Measurements from ENCODE around the gene SNX4.
"Not testable (repeated sequence)": the region's sequence is repeated elsewhere in the genome, so short reads cannot be mapped to it uniquely, and the experiment has no call there.

DNA sequence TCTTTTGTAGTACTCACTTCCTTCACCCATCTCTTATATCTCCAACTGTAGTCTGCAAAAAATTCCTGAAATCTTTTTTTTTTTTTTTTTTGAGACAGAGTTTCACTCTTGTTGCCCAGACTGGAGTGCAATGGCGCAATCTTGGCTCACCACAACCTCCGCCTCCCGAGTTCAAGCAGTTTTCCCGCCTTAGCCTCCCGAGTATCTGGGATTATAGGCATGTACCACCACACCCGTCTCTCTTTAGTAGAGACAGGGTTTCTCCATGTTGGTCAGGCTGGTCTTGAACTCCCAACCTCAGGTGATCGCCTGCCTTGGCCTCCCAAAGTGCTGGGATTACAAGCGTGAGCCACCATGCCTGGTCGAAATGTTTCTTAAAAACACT is 38.6 kb downstream of the SNX4 start:
- TF ChIP-seq CTCF (IDR thresholded peaks at IDR 0.05; ENCODE audit: poor library complexity, severe bottlenecking); TAF1 (IDR thresholded peaks at IDR 0.05; ENCODE audit: low read depth); EP300 (conservative IDR thresholded peaks at IDR 0.05; ENCODE audit: poor library complexity, severe bottlenecking); EZH2 (IDR thresholded peaks at IDR 0.05; ENCODE audit: borderline replicate concordance, insufficient read depth, low read length, poor library complexity, severe bottlenecking); POLR2AphosphoS5 (IDR thresholded peaks at IDR 0.05): not testable (repeated sequence)
- TF ChIP-seq, protein P1, sequence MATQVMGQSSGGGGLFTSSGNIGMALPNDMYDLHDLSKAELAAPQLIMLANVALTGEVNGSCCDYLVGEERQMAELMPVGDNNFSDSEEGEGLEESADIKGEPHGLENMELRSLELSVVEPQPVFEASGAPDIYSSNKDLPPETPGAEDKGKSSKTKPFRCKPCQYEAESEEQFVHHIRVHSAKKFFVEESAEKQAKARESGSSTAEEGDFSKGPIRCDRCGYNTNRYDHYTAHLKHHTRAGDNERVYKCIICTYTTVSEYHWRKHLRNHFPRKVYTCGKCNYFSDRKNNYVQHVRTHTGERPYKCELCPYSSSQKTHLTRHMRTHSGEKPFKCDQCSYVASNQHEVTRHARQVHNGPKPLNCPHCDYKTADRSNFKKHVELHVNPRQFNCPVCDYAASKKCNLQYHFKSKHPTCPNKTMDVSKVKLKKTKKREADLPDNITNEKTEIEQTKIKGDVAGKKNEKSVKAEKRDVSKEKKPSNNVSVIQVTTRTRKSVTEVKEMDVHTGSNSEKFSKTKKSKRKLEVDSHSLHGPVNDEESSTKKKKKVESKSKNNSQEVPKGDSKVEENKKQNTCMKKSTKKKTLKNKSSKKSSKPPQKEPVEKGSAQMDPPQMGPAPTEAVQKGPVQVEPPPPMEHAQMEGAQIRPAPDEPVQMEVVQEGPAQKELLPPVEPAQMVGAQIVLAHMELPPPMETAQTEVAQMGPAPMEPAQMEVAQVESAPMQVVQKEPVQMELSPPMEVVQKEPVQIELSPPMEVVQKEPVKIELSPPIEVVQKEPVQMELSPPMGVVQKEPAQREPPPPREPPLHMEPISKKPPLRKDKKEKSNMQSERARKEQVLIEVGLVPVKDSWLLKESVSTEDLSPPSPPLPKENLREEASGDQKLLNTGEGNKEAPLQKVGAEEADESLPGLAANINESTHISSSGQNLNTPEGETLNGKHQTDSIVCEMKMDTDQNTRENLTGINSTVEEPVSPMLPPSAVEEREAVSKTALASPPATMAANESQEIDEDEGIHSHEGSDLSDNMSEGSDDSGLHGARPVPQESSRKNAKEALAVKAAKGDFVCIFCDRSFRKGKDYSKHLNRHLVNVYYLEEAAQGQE (IDR thresholded peaks at IDR 0.05; ENCODE audit: borderline replicate concordance), result not testable (repeated sequence)
